D721Med (cell line): ENCODE data around the gene SFT2D3.

ENCODE experiments used
- DNase-seq: peaks from one replicate; pipeline ENCODE4 v3.0.0; 2011; ENCODE audit warnings: low spot score; ENCODE audit not compliant: insufficient read length
- FAIRE-seq: peaks from 2 replicates; lab custom pipeline; 2011; peaks lifted over from hg19 to GRCh38; lab: Jason Lieb, UNC
- CTCF ChIP-seq: IDR thresholded peaks from 2 replicates; pipeline ENCODE4 v1.5.1; 2012; ENCODE audit warnings: mild to moderate bottlenecking, control low read depth; ENCODE audit not compliant: insufficient read depth; ENCODE audit errors: missing control alignments

The SFT2D3 gene

GRCh38 chr2:127722807-127723206 lies 21.5 kb downstream of the SFT2D3 start:
- no peak for FAIRE-seq
- TF ChIP-seq CTCF = no peak
- no peak for DNase-seq

- TF ChIP-seq CTCF = no peak
- DNase-seq = no peak
- FAIRE-seq = no peak
Measured at GRCh38 chr2:127726158-127726880, 25.0 kb downstream of the SFT2D3 start.

- TF ChIP-seq CTCF = no peak
- FAIRE-seq (no peak), DNase-seq (no peak)
Measured at GRCh38 chr2:127733113-127733815, 32.0 kb downstream of the SFT2D3 start.

GRCh38 chr2:127733816-127734537 lies 32.7 kb downstream of the SFT2D3 start:
- FAIRE-seq (peak; percentile 67), DNase-seq (no peak)
- TF ChIP-seq CTCF = no peak

GRCh38 chr2:127735044-127735443 lies 33.7 kb downstream of the SFT2D3 start:
- DNase-seq (no peak), FAIRE-seq (no peak)
- no peak for TF ChIP-seq CTCF

GRCh38 chr2:127735537-127736399 lies 34.5 kb downstream of the SFT2D3 start:
- DNase-seq (no peak), FAIRE-seq (no peak)
- TF ChIP-seq CTCF = no peak
